Hepatocyte (in vitro differentiated cells): ENCODE results near the gene RIPK4.

Experiments used
- EZH2 ChIP-seq: fragments of 200-600 bp; sonication (generic); IDR thresholded peaks from 2 replicates; pipeline ENCODE4 v1.6.1; 2016; ENCODE audit warnings: antibody characterized with exemption, mild to moderate bottlenecking, borderline replicate concordance
- TF ChIP-seq, protein P1 (sequence below): fragments of 200-600 bp; sonication (generic); IDR thresholded peaks from 2 replicates; pipeline ENCODE4 v1.5.1; 2016; ENCODE audit warnings: antibody characterized with exemption, mild to moderate bottlenecking; ENCODE audit not compliant: poor library complexity

DNA sequence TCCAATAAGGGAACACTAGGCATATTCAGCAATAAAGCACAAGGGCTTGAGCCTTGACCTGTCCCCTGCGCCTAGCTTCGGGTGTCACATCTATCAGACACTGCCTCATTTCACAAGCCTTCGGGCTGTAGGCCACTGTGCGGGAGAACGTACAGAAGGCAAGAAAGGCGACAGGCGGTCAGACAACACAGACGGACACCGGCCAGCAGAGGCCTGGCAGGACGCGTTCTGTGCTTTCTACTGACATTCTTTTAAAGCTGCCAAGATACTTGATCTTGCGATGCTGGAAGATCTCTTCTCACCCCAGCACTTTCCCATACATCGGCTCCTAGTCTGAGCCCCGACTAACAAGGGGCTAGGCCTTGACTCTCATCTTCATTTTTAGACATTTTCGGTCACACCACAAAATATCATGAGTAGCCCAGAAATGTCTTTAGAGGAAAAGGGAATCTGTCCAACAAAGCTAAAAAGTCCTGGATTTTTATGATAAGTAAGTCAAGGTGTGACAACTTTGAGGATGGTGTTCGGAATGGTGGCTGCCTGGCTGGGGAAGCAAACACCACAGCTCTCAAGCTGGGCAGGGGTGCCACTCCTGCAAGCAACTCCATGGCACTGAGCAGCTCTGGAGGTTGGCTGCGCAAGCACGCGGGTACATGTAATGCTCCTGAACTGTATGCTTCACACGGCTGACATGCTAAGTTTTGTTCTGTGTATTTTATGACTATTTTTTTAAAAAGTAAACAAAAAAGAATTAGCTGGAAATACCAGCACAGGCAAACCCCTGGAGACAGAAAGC is 18.7 kb downstream of the RIPK4 start:
- TF ChIP-seq, protein P1, sequence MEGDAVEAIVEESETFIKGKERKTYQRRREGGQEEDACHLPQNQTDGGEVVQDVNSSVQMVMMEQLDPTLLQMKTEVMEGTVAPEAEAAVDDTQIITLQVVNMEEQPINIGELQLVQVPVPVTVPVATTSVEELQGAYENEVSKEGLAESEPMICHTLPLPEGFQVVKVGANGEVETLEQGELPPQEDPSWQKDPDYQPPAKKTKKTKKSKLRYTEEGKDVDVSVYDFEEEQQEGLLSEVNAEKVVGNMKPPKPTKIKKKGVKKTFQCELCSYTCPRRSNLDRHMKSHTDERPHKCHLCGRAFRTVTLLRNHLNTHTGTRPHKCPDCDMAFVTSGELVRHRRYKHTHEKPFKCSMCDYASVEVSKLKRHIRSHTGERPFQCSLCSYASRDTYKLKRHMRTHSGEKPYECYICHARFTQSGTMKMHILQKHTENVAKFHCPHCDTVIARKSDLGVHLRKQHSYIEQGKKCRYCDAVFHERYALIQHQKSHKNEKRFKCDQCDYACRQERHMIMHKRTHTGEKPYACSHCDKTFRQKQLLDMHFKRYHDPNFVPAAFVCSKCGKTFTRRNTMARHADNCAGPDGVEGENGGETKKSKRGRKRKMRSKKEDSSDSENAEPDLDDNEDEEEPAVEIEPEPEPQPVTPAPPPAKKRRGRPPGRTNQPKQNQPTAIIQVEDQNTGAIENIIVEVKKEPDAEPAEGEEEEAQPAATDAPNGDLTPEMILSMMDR, result no peak
- no peak for TF ChIP-seq EZH2
